CD4-positive, alpha-beta T cell treated with Interleukin-6 at 100 ng/mL for 8 hours (primary cell): ENCODE measurements around the gene PLSCR5.

Experiments
- DNase-seq: peaks from one replicate; pipeline ENCODE4 v3.0.0-alpha.2; 2020; ENCODE audit warnings: mixed read lengths, low spot score

PLSCR5 gene

GRCh38 chr3:146544002-146544928 is 60.9 kb downstream of the PLSCR5 start, which contains the start of gene PLSCR1:
Gene PLSCR1 (minus strand): TSS chr3:146544607. CDS start chr3:146536552, 8,055 bp downstream.
- DNase-seq = peak; percentile 59

GRCh38 chr3:146543461-146544001 is 61.6 kb downstream of the PLSCR5 start:
- no peak for DNase-seq

- DNase-seq = no peak
Measured at GRCh38 chr3:146542978-146543377, 62.2 kb downstream of the PLSCR5 start.

- DNase-seq = no peak
Measured at GRCh38 chr3:146542179-146542578, 63.0 kb downstream of the PLSCR5 start.

GRCh38 chr3:146540978-146541377 is 64.2 kb downstream of the PLSCR5 start:
- no peak for DNase-seq

- DNase-seq = no peak
Measured at GRCh38 chr3:146540236-146540635, 64.9 kb downstream of the PLSCR5 start.

GRCh38 chr3:146539315-146539714 is 65.8 kb downstream of the PLSCR5 start:
- no peak for DNase-seq

GRCh38 chr3:146537603-146538002 is 67.5 kb downstream of the PLSCR5 start:
- no peak for DNase-seq

GRCh38 chr3:146536681-146537080 is 68.5 kb downstream of the PLSCR5 start:
- DNase-seq = no peak
